Neural progenitor cell (in vitro differentiated cells): Measurements from ENCODE around the gene C6orf58. TPM values are rescaled to one million over a fixed set of nuclear protein-coding genes. Genes with fewer than 3 reads are reported as not detected.

ENCODE experiments used
- DNase-seq: peaks from one replicate; pipeline ENCODE4 v3.0.0-alpha.2; 2016; ENCODE audit warnings: low spot score
- H2AFZ ChIP-seq: fragments of 200-600 bp; sonication (generic); replicated peaks from 2 replicates; pipeline ENCODE4 v1.6.1; 2016; ENCODE audit warnings: antibody characterized with exemption
- H3F3A ChIP-seq: fragments of 200-600 bp; sonication (generic); 2 replicates; pipeline ENCODE4 v1.6.1; 2016; ENCODE audit warnings: antibody characterized with exemption, low read depth
- H3K27ac ChIP-seq: fragments of 200-600 bp; sonication (generic); 2 replicates; pipeline ENCODE4 v1.5.1; 2016; ENCODE audit warnings: mild to moderate bottlenecking
- H3K27me3 ChIP-seq: fragments of 200-600 bp; sonication (generic); 2 replicates; pipeline ENCODE4 v1.6.1; 2016; ENCODE audit warnings: mild to moderate bottlenecking, moderate library complexity
- H3K36me3 ChIP-seq: fragments of 200-600 bp; sonication (generic); 2 replicates; pipeline ENCODE4 v1.5.1; 2016
- H3K4me1 ChIP-seq: fragments of 200-600 bp; sonication (generic); 2 replicates; pipeline ENCODE4 v1.6.1; 2016; ENCODE audit warnings: mixed run types
- H3K4me2 ChIP-seq: fragments of 200-600 bp; sonication (generic); 2 replicates; pipeline ENCODE4 v1.6.1; 2016
- H3K4me3 ChIP-seq: fragments of 200-600 bp; sonication (generic); 2 replicates; pipeline ENCODE4 v1.5.1; 2016
- H3K79me2 ChIP-seq: fragments of 200-600 bp; sonication (generic); 2 replicates; pipeline ENCODE4 v1.6.1; 2016; ENCODE audit warnings: low read depth
- H3K9ac ChIP-seq: fragments of 200-600 bp; sonication (generic); 2 replicates; pipeline ENCODE4 v1.6.1; 2016
- H3K9me3 ChIP-seq: fragments of 200-600 bp; sonication (generic); 2 replicates; pipeline ENCODE4 v1.5.1; 2016; ENCODE audit warnings: low read depth
- H4K20me1 ChIP-seq: fragments of 200-600 bp; sonication (generic); 2 replicates; pipeline ENCODE4 v1.6.1; 2016; ENCODE audit warnings: low read depth
- H3K27ac Mint-ChIP-seq: 3 replicates; pipeline ENCODE4 v1.8.0; 2021; ENCODE audit warnings: mixed read lengths
- H3K27me3 Mint-ChIP-seq: 2 replicates; pipeline ENCODE4 v1.8.0; 2022; ENCODE audit warnings: low read depth, mild to moderate bottlenecking, inconsistent platforms, moderate library complexity, mixed read lengths; ENCODE audit not compliant: insufficient read depth
- H3K36me3 Mint-ChIP-seq: 3 replicates; pipeline ENCODE4 v1.8.0; 2021; ENCODE audit warnings: mixed read lengths
- H3K4me1 Mint-ChIP-seq: 3 replicates; pipeline ENCODE4 v1.8.0; 2021; ENCODE audit warnings: mixed read lengths
- H3K4me3 Mint-ChIP-seq: 3 replicates; pipeline ENCODE4 v1.8.0; 2021; ENCODE audit warnings: mild to moderate bottlenecking, moderate library complexity, mixed read lengths
- H3K9me3 Mint-ChIP-seq: 3 replicates; pipeline ENCODE4 v1.8.0; 2020; ENCODE audit warnings: mixed read lengths
- CTCF ChIP-seq: fragments of 200-600 bp; sonication (generic); IDR thresholded peaks from 2 replicates; pipeline ENCODE4 v1.5.1; 2017; ENCODE audit warnings: antibody characterized with exemption, mild to moderate bottlenecking
- EZH2 ChIP-seq: fragments of 200-600 bp; sonication (generic); IDR thresholded peaks from 2 replicates; pipeline ENCODE4 v1.6.1; 2017; ENCODE audit warnings: antibody characterized with exemption, mild to moderate bottlenecking, moderate library complexity
- EZH2phosphoT487 ChIP-seq: fragments of 200-600 bp; sonication (generic); IDR thresholded peaks from 2 replicates; pipeline ENCODE4 v1.6.1; 2017; ENCODE audit warnings: antibody characterized with exemption
- total RNA-seq: library from RNA; depleted of rRNA; stranded (reverse); fragments of >200 nt; gene quantifications from 2 replicates; pipeline ENCODE4 v1.2.3, GENCODE V29; 2015; ENCODE audit warnings: low replicate concordance

The C6orf58 gene
- total RNA-seq, 1 donor from 2014 or later, result not detected

- H3K27ac ChIP-seq, result no peak overlapping the region
- no peak for DNase-seq
- Mint-ChIP-seq H3K9me3 (no peaks in the 10 kb centered on the region), H3K4me3 (no peak overlapping the region), H3K36me3 (no peaks in the 10 kb centered on the region), H3K4me1 (no peaks in the 10 kb centered on the region), H3K27ac (no peak overlapping the region), H3K27me3 (no peaks in the 10 kb centered on the region)
- no peaks in the 10 kb centered on the region for H3K4me1 ChIP-seq
- no peaks in the 10 kb centered on the region for H3K36me3 ChIP-seq
- no peaks in the 10 kb centered on the region for H3F3A ChIP-seq
- no peak overlapping the region for H2AFZ ChIP-seq
- H3K79me2 ChIP-seq, result no peaks in the 10 kb centered on the region
- H3K4me3 ChIP-seq, result no peak overlapping the region
- H4K20me1 ChIP-seq, result no peaks in the 10 kb centered on the region
- H3K9me3 ChIP-seq, result no peaks in the 10 kb centered on the region
- TF ChIP-seq EZH2, result no peak
- no peak for TF ChIP-seq CTCF
- no peak for TF ChIP-seq EZH2phosphoT487
- no peaks in the 10 kb centered on the region for H3K27me3 ChIP-seq
- no peak overlapping the region for H3K9ac ChIP-seq
- H3K4me2 ChIP-seq, result no peak overlapping the region
These were observed 4.6 kb downstream of the C6orf58 start for GRCh38 chr6:127581576-127581975.

DNA sequence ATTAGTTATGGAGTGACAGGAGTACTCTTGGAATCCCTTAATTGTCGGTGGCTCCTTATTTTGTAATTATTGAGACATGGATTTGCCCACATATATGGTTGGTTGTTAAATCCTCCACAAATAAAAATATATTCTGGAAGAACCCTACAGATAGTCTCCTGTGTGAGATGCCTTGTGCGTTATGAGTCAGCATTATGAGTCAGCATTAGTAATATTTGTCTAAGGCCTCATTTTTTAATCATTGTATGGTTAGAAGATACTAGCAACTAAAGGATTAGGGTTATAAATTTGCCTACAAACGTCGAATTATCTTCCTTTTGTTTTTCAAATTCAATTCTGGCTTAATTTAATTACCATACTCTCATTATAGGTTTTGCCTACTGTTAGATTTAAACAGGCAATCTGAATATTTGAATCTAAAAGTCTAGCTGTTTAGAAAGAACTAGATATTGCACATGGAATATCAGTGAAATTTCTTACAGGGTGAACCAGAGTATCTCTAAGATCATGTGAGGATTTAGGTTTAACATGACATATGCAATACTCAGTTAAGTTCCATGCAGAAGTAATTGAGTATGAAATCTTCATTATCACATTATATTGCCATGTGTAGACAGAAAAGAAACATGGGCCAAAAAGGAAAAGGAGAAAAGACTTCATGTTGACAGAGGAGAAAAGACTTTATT is 5.9 kb downstream of the C6orf58 start:
- DNase-seq, result no peak
- Histone ChIP-seq H3K9ac (no peak overlapping the region), H2AFZ (no peak overlapping the region), H3K4me1 (no peaks in the 10 kb centered on the region), H3F3A (no peaks in the 10 kb centered on the region), H3K27me3 (no peaks in the 10 kb centered on the region), H4K20me1 (no peaks in the 10 kb centered on the region), H3K79me2 (no peaks in the 10 kb centered on the region), H3K9me3 (no peaks in the 10 kb centered on the region), H3K4me2 (no peak overlapping the region), H3K4me3 (no peak overlapping the region), H3K36me3 (no peaks in the 10 kb centered on the region), H3K27ac (no peak overlapping the region)
- Mint-ChIP-seq H3K4me1 (no peaks in the 10 kb centered on the region), H3K27ac (no peak overlapping the region), H3K27me3 (no peaks in the 10 kb centered on the region), H3K36me3 (no peaks in the 10 kb centered on the region), H3K4me3 (no peak overlapping the region), H3K9me3 (no peaks in the 10 kb centered on the region)
- no peak for TF ChIP-seq CTCF
- no peak for TF ChIP-seq EZH2
- TF ChIP-seq EZH2phosphoT487, result no peak

- Histone ChIP-seq H3K4me3 (no peak overlapping the region), H3K27ac (no peak overlapping the region), H2AFZ (no peak overlapping the region), H4K20me1 (no peaks in the 10 kb centered on the region), H3K36me3 (no peaks in the 10 kb centered on the region), H3K27me3 (no peaks in the 10 kb centered on the region), H3K79me2 (no peaks in the 10 kb centered on the region), H3F3A (no peaks in the 10 kb centered on the region), H3K4me1 (no peaks in the 10 kb centered on the region), H3K4me2 (no peak overlapping the region), H3K9ac (no peak overlapping the region), H3K9me3 (no peaks in the 10 kb centered on the region)
- no peak overlapping the region for H3K4me3 Mint-ChIP-seq
- no peaks in the 10 kb centered on the region for H3K36me3 Mint-ChIP-seq
- H3K4me1 Mint-ChIP-seq, result no peaks in the 10 kb centered on the region
- no peak for DNase-seq
- H3K9me3 Mint-ChIP-seq, result no peaks in the 10 kb centered on the region
- H3K27ac Mint-ChIP-seq, result no peak overlapping the region
- no peaks in the 10 kb centered on the region for H3K27me3 Mint-ChIP-seq
- TF ChIP-seq EZH2 (no peak), CTCF (no peak)
These were observed 8.1 kb downstream of the C6orf58 start for GRCh38 chr6:127585123-127585522.
